Neural progenitor cell (in vitro differentiated cells): ENCODE results near the gene DSC3. TPM values are rescaled to one million over a fixed set of nuclear protein-coding genes. Genes with fewer than 3 reads are reported as not detected.

Experiments
- DNase-seq: peaks from one replicate; pipeline ENCODE4 v3.0.0-alpha.2; 2016; ENCODE audit warnings: low spot score
- H2AFZ ChIP-seq: fragments of 200-600 bp; sonication (generic); replicated peaks from 2 replicates; pipeline ENCODE4 v1.6.1; 2016; ENCODE audit warnings: antibody characterized with exemption
- H3F3A ChIP-seq: fragments of 200-600 bp; sonication (generic); 2 replicates; pipeline ENCODE4 v1.6.1; 2016; ENCODE audit warnings: antibody characterized with exemption, low read depth
- H3K27ac ChIP-seq: fragments of 200-600 bp; sonication (generic); 2 replicates; pipeline ENCODE4 v1.5.1; 2016; ENCODE audit warnings: mild to moderate bottlenecking
- H3K27me3 ChIP-seq: fragments of 200-600 bp; sonication (generic); 2 replicates; pipeline ENCODE4 v1.6.1; 2016; ENCODE audit warnings: mild to moderate bottlenecking, moderate library complexity
- H3K36me3 ChIP-seq: fragments of 200-600 bp; sonication (generic); 2 replicates; pipeline ENCODE4 v1.5.1; 2016
- H3K4me1 ChIP-seq: fragments of 200-600 bp; sonication (generic); 2 replicates; pipeline ENCODE4 v1.6.1; 2016; ENCODE audit warnings: mixed run types
- H3K4me2 ChIP-seq: fragments of 200-600 bp; sonication (generic); 2 replicates; pipeline ENCODE4 v1.6.1; 2016
- H3K4me3 ChIP-seq: fragments of 200-600 bp; sonication (generic); 2 replicates; pipeline ENCODE4 v1.5.1; 2016
- H3K79me2 ChIP-seq: fragments of 200-600 bp; sonication (generic); 2 replicates; pipeline ENCODE4 v1.6.1; 2016; ENCODE audit warnings: low read depth
- H3K9ac ChIP-seq: fragments of 200-600 bp; sonication (generic); 2 replicates; pipeline ENCODE4 v1.6.1; 2016
- H3K9me3 ChIP-seq: fragments of 200-600 bp; sonication (generic); 2 replicates; pipeline ENCODE4 v1.5.1; 2016; ENCODE audit warnings: low read depth
- H4K20me1 ChIP-seq: fragments of 200-600 bp; sonication (generic); 2 replicates; pipeline ENCODE4 v1.6.1; 2016; ENCODE audit warnings: low read depth
- H3K27ac Mint-ChIP-seq: 3 replicates; pipeline ENCODE4 v1.8.0; 2021; ENCODE audit warnings: mixed read lengths
- H3K27me3 Mint-ChIP-seq: 2 replicates; pipeline ENCODE4 v1.8.0; 2022; ENCODE audit warnings: low read depth, mild to moderate bottlenecking, inconsistent platforms, moderate library complexity, mixed read lengths; ENCODE audit not compliant: insufficient read depth
- H3K36me3 Mint-ChIP-seq: 3 replicates; pipeline ENCODE4 v1.8.0; 2021; ENCODE audit warnings: mixed read lengths
- H3K4me1 Mint-ChIP-seq: 3 replicates; pipeline ENCODE4 v1.8.0; 2021; ENCODE audit warnings: mixed read lengths
- H3K4me3 Mint-ChIP-seq: 3 replicates; pipeline ENCODE4 v1.8.0; 2021; ENCODE audit warnings: mild to moderate bottlenecking, moderate library complexity, mixed read lengths
- H3K9me3 Mint-ChIP-seq: 3 replicates; pipeline ENCODE4 v1.8.0; 2020; ENCODE audit warnings: mixed read lengths
- EZH2 ChIP-seq: fragments of 200-600 bp; sonication (generic); IDR thresholded peaks from 2 replicates; pipeline ENCODE4 v1.6.1; 2017; ENCODE audit warnings: antibody characterized with exemption, mild to moderate bottlenecking, moderate library complexity
- EZH2phosphoT487 ChIP-seq: fragments of 200-600 bp; sonication (generic); IDR thresholded peaks from 2 replicates; pipeline ENCODE4 v1.6.1; 2017; ENCODE audit warnings: antibody characterized with exemption
- total RNA-seq: library from RNA; depleted of rRNA; stranded (reverse); fragments of >200 nt; gene quantifications from 2 replicates; pipeline ENCODE4 v1.2.3, GENCODE V29; 2015; ENCODE audit warnings: low replicate concordance
- TF ChIP-seq, protein P1 (sequence below): fragments of 200-600 bp; sonication (generic); IDR thresholded peaks from 2 replicates; pipeline ENCODE4 v1.5.1; 2017; ENCODE audit warnings: antibody characterized with exemption, mild to moderate bottlenecking

DSC3 gene
- total RNA-seq, 1 donor from 2014 or later, result 1.8 TPM

- no peaks in the 10 kb centered on the region for H3K4me1 ChIP-seq
- no peak overlapping the region for H3K4me2 ChIP-seq
- H3F3A ChIP-seq, result no peaks in the 10 kb centered on the region
- Mint-ChIP-seq H3K36me3 (peaks cover 29% of the 10 kb centered on the region), H3K27me3 (no peaks in the 10 kb centered on the region), H3K4me1 (peaks cover 3% of the 10 kb centered on the region), H3K27ac (no peak overlapping the region), H3K4me3 (no peak overlapping the region), H3K9me3 (no peaks in the 10 kb centered on the region)
- no peak overlapping the region for H3K4me3 ChIP-seq
- H3K27ac ChIP-seq, result no peak overlapping the region
- no peak overlapping the region for H3K9ac ChIP-seq
- H3K9me3 ChIP-seq, result no peaks in the 10 kb centered on the region
- no peak for DNase-seq
- H3K27me3 ChIP-seq, result no peaks in the 10 kb centered on the region
- H3K79me2 ChIP-seq, result no peaks in the 10 kb centered on the region
- TF ChIP-seq EZH2, result no peak
- TF ChIP-seq, protein P1, sequence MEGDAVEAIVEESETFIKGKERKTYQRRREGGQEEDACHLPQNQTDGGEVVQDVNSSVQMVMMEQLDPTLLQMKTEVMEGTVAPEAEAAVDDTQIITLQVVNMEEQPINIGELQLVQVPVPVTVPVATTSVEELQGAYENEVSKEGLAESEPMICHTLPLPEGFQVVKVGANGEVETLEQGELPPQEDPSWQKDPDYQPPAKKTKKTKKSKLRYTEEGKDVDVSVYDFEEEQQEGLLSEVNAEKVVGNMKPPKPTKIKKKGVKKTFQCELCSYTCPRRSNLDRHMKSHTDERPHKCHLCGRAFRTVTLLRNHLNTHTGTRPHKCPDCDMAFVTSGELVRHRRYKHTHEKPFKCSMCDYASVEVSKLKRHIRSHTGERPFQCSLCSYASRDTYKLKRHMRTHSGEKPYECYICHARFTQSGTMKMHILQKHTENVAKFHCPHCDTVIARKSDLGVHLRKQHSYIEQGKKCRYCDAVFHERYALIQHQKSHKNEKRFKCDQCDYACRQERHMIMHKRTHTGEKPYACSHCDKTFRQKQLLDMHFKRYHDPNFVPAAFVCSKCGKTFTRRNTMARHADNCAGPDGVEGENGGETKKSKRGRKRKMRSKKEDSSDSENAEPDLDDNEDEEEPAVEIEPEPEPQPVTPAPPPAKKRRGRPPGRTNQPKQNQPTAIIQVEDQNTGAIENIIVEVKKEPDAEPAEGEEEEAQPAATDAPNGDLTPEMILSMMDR, result no peak
- TF ChIP-seq EZH2phosphoT487, result no peak
- H4K20me1 ChIP-seq, result no peaks in the 10 kb centered on the region
- no peak overlapping the region for H2AFZ ChIP-seq
- H3K36me3 ChIP-seq, result peaks cover 4% of the 10 kb centered on the region
These were observed 37.4 kb upstream of the DSC3 start for GRCh38 chr18:31079973-31080372.

GRCh38 chr18:31077878-31078277, 35.3 kb upstream of the DSC3 start:
- Mint-ChIP-seq H3K27me3 (no peaks in the 10 kb centered on the region), H3K4me1 (peaks cover 3% of the 10 kb centered on the region), H3K27ac (no peak overlapping the region), H3K9me3 (no peaks in the 10 kb centered on the region), H3K4me3 (no peak overlapping the region), H3K36me3 (peaks cover 35% of the 10 kb centered on the region)
- H3K4me3 ChIP-seq, result no peak overlapping the region
- no peak overlapping the region for H2AFZ ChIP-seq
- peaks cover 4% of the 10 kb centered on the region for H3K36me3 ChIP-seq
- DNase-seq, result no peak
- no peaks in the 10 kb centered on the region for H4K20me1 ChIP-seq
- no peaks in the 10 kb centered on the region for H3K79me2 ChIP-seq
- H3K9ac ChIP-seq, result no peak overlapping the region
- H3K4me1 ChIP-seq, result no peaks in the 10 kb centered on the region
- no peaks in the 10 kb centered on the region for H3F3A ChIP-seq
- H3K27me3 ChIP-seq, result no peaks in the 10 kb centered on the region
- TF ChIP-seq, protein P1, result no peak
- no peak for TF ChIP-seq EZH2phosphoT487
- TF ChIP-seq EZH2, result no peak
- H3K27ac ChIP-seq, result no peak overlapping the region
- no peak overlapping the region for H3K4me2 ChIP-seq
- no peaks in the 10 kb centered on the region for H3K9me3 ChIP-seq

GRCh38 chr18:31072175-31072574, 29.6 kb upstream of the DSC3 start:
- TF ChIP-seq EZH2phosphoT487 (no peak), EZH2 (no peak)
- TF ChIP-seq, protein P1, result no peak
- Mint-ChIP-seq H3K27me3 (no peaks in the 10 kb centered on the region), H3K4me1 (no peaks in the 10 kb centered on the region), H3K4me3 (no peak overlapping the region), H3K9me3 (no peaks in the 10 kb centered on the region), H3K27ac (no peak overlapping the region), H3K36me3 (peaks cover 31% of the 10 kb centered on the region)
- no peaks in the 10 kb centered on the region for H3K27me3 ChIP-seq
- H2AFZ ChIP-seq, result no peak overlapping the region
- H3K9ac ChIP-seq, result no peak overlapping the region
- H3K79me2 ChIP-seq, result no peaks in the 10 kb centered on the region
- H3K27ac ChIP-seq, result no peak overlapping the region
- no peaks in the 10 kb centered on the region for H3K9me3 ChIP-seq
- no peaks in the 10 kb centered on the region for H4K20me1 ChIP-seq
- H3F3A ChIP-seq, result no peaks in the 10 kb centered on the region
- H3K4me2 ChIP-seq, result no peak overlapping the region
- H3K4me1 ChIP-seq, result no peaks in the 10 kb centered on the region
- DNase-seq, result no peak
- H3K4me3 ChIP-seq, result no peak overlapping the region
- no peaks in the 10 kb centered on the region for H3K36me3 ChIP-seq
